Left ventricle myocardium inferior (tissue), 1 donor: ENCODE measurements around the gene PNPO. TPM values are rescaled to one million over a fixed set of nuclear protein-coding genes. Genes with fewer than 3 reads are reported as not detected.
"Not testable (repeated sequence)": the region's sequence is repeated elsewhere in the genome, so short reads cannot be mapped to it uniquely, and the experiment has no call there.

Experiments
- DNase-seq: peaks from one replicate; pipeline ENCODE4 v3.0.0-alpha.2; 2020
- H3K27ac ChIP-seq: fragments of 200-600 bp; replicated peaks from 2 replicates; pipeline ENCODE4 v1.8.0; 2021
- H3K27me3 ChIP-seq: fragments of 200-600 bp; 2 replicates; pipeline ENCODE4 v1.8.0; 2021; ENCODE audit warnings: low read depth
- H3K36me3 ChIP-seq: fragments of 200-600 bp; 2 replicates; pipeline ENCODE4 v1.8.0; 2021
- H3K4me1 ChIP-seq: fragments of 200-600 bp; 2 replicates; pipeline ENCODE4 v1.8.0; 2021
- H3K4me3 ChIP-seq: fragments of 200-600 bp; 2 replicates; pipeline ENCODE4 v1.8.0; 2021; ENCODE audit warnings: mild to moderate bottlenecking, moderate library complexity
- H3K9me3 ChIP-seq: fragments of 200-600 bp; replicated peaks from 2 replicates; pipeline ENCODE4 v1.8.0; 2021
- intact Hi-C: fragments of 100-400 bp; cut with micrococcal nuclease; formaldehyde crosslinking; loops from one replicate; pipeline ENCODE4 v1.11.0; 2022
- total RNA-seq: library from RNA; stranded (reverse); fragmentation: NEBNext Ultra II Directional; extraction: Animal tissue kit (Norgen Biotek cat#: 25700); gene quantifications from one replicate; pipeline ENCODE4 v1.2.1, GENCODE V29; 2021
- TF ChIP-seq, protein P1 (sequence below): fragments of 200-600 bp; IDR thresholded peaks from 2 replicates; pipeline ENCODE4 v1.8.0; 2021; ENCODE audit warnings: antibody characterized with exemption, mild to moderate bottlenecking, borderline replicate concordance
- donor health status: DM: no; HTN: yes; CAD: no; lungs with severe emphysema.

The PNPO gene
- total RNA-seq, 1 donor from 2014 or later, result 25.3 TPM

DNA sequence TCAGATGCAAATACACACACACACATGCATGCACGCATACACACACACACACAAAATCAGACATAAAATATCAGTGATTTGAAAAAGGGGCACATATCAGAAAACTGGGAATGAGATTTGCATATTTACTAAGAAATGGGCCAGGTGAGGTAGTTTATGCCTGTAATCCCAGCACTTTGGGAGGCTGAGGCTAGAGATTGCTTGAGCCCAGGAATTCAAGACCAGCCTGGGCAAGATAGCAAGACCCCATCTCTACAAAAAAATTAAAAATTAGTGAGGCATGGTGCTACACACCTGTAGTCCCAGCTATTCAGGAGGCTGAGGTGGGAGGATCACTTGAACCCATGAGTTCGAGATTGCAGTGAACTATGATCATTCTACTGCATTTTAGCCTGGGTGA lies 22.4 kb upstream of the PNPO start:
- Histone ChIP-seq H3K27me3 (no peaks in the 10 kb centered on the region), H3K4me1 (peaks cover 40% of the 10 kb centered on the region), H3K27ac (no peak overlapping the region), H3K36me3 (peaks cover 42% of the 10 kb centered on the region), H3K9me3 (no peaks in the 10 kb centered on the region), H3K4me3 (no peak overlapping the region)
- TF ChIP-seq, protein P1, sequence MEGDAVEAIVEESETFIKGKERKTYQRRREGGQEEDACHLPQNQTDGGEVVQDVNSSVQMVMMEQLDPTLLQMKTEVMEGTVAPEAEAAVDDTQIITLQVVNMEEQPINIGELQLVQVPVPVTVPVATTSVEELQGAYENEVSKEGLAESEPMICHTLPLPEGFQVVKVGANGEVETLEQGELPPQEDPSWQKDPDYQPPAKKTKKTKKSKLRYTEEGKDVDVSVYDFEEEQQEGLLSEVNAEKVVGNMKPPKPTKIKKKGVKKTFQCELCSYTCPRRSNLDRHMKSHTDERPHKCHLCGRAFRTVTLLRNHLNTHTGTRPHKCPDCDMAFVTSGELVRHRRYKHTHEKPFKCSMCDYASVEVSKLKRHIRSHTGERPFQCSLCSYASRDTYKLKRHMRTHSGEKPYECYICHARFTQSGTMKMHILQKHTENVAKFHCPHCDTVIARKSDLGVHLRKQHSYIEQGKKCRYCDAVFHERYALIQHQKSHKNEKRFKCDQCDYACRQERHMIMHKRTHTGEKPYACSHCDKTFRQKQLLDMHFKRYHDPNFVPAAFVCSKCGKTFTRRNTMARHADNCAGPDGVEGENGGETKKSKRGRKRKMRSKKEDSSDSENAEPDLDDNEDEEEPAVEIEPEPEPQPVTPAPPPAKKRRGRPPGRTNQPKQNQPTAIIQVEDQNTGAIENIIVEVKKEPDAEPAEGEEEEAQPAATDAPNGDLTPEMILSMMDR, result no peak
- intact Hi-C loops, result no loop called here
- DNase-seq, result no peak

- DNase-seq, H3K9me3 ChIP-seq, H3K27ac ChIP-seq, H3K27me3 ChIP-seq, intact Hi-C loops, H3K4me3 ChIP-seq: not testable (repeated sequence)
- Histone ChIP-seq H3K4me1 (peaks cover 35% of the 10 kb centered on the region), H3K36me3 (peaks cover 51% of the 10 kb centered on the region)
These were observed 21.5 kb upstream of the PNPO start for GRCh38 chr17:47919889-47920288.

- H3K27ac ChIP-seq, result no peak overlapping the region
- peaks cover 25% of the 10 kb centered on the region for H3K4me1 ChIP-seq
- H3K4me3 ChIP-seq, result no peak overlapping the region
- intact Hi-C loops, result no loop called here
- no peaks in the 10 kb centered on the region for H3K9me3 ChIP-seq
- no peaks in the 10 kb centered on the region for H3K27me3 ChIP-seq
- DNase-seq, result no peak
- H3K36me3 ChIP-seq, result peaks cover 81% of the 10 kb centered on the region
- TF ChIP-seq, protein P1, result no peak
These were observed 16.3 kb upstream of the PNPO start for GRCh38 chr17:47924785-47925677.

DNA sequence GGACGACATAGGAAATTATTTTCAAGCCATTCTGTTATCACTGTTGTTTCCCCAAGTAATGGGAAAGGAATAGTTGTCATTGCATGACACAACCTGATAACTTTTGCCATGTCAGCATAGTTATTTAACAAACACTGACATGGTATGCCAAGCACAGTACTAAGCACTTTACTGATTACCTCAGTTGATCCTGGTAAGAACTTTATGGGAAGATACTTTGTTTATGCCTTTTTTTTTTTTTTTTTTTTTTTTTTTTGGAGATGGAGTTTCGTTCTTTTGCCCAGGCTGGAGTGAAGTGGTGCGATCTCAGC lies 15.7 kb upstream of the PNPO start:
- Histone ChIP-seq H3K27ac (no peak overlapping the region), H3K36me3 (peaks cover 87% of the 10 kb centered on the region), H3K27me3 (no peaks in the 10 kb centered on the region), H3K4me3 (no peak overlapping the region), H3K4me1 (peaks cover 30% of the 10 kb centered on the region), H3K9me3 (no peaks in the 10 kb centered on the region)
- DNase-seq, result no peak
- intact Hi-C loops, result no loop called here
- TF ChIP-seq, protein P1, result no peak

DNA sequence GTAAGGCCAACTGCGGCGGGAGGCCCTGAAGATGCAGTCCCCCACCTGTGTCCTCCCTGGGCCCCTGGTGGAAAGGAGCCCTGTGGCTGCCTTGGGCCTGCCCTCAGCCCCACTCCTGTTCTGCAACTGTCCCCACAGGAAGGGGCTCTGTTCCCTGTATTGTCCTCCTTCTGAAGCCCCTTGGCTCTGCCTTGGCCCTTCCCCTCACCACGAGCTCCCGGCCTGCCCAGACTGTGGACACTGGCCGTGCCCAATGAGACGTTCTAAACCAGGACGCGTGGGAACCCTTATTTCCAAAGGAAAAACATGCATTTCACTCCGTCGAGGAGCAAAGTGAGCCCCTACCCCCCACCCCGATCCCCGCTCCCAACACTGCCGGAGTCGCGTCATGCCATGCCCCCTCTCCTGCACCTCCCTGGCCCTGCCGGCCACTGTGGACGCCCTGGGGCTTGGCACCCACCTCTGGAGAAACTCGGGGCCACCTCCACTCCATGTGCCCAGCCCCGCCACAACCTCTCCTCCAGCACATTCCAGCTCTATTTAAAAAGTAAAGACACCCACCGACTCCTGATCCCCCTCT lies 13.5 kb upstream of the PNPO start:
- Histone ChIP-seq H3K27me3 (no peaks in the 10 kb centered on the region), H3K9me3 (no peaks in the 10 kb centered on the region), H3K4me3 (no peak overlapping the region), H3K4me1 (peaks cover 30% of the 10 kb centered on the region), H3K27ac (peak overlapping the region; percentile 80), H3K36me3 (peaks cover 69% of the 10 kb centered on the region)
- DNase-seq, result no peak
- intact Hi-C loops, result no loop called here
- TF ChIP-seq, protein P1, result no peak

GRCh38 chr17:47928415-47928814 lies 13.0 kb upstream of the PNPO start:
- H3K4me1 ChIP-seq, result peaks cover 30% of the 10 kb centered on the region
- TF ChIP-seq, protein P1, result no peak
- H3K27ac ChIP-seq, result peak overlapping the region; percentile 80
- intact Hi-C loops, result no loop called here
- H3K36me3 ChIP-seq, result peaks cover 68% of the 10 kb centered on the region
- H3K27me3 ChIP-seq, result no peaks in the 10 kb centered on the region
- DNase-seq, result no peak
- H3K9me3 ChIP-seq, result no peaks in the 10 kb centered on the region
- no peak overlapping the region for H3K4me3 ChIP-seq
